ENCODE data around the gene POU3F3. TPM values are rescaled to one million over a fixed set of nuclear protein-coding genes. Genes with fewer than 3 reads are reported as not detected.

Gene POU3F3
- total RNA-seq, 2 donors from 2014 or later, result 1.4 to 2.0 TPM

DNA sequence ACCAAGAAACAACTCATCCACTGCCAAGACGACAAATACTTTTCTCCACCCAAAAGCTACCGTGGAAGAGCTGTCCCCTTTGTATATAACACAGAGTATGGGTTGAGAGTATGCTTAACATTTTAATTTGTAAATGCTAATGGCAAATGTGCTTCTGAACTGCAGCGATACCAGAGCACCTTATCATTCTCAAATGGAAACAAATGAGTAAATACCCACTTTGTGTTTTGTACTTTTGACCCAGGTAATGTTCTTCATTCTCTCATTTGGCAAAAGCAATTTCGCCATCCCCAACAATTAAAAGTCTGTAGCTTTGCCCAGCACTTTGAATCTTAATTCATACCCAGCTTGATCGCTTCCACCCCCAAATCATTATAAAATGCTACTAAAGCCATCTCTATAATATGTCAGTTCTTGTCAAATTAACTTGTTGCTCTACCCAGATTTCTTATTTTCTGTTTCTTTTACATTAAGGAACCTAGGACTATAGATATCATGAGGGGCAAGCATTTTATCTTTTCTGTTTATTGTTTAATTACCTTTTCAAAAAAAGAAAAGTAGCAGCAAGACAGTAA, 6.2 kb upstream of the POU3F3 start:
- Histone ChIP-seq H3K4me3 (no peak overlapping the region), H3K9me3 (no peaks in the 10 kb centered on the region), H3K4me1 (ENCODE audit: control insufficient read depth in 1 of 2, low read depth in 2 of 2) (peaks cover 6 to 43% of the 10 kb centered on the region in 2 donors), H3K27me3 (replicated peaks; ENCODE audit: insufficient read depth) (no peaks in the 10 kb centered on the region), H3K27ac (no peak overlapping the region), H3K36me3 (no peaks in the 10 kb centered on the region)
- TF ChIP-seq, protein P1, sequence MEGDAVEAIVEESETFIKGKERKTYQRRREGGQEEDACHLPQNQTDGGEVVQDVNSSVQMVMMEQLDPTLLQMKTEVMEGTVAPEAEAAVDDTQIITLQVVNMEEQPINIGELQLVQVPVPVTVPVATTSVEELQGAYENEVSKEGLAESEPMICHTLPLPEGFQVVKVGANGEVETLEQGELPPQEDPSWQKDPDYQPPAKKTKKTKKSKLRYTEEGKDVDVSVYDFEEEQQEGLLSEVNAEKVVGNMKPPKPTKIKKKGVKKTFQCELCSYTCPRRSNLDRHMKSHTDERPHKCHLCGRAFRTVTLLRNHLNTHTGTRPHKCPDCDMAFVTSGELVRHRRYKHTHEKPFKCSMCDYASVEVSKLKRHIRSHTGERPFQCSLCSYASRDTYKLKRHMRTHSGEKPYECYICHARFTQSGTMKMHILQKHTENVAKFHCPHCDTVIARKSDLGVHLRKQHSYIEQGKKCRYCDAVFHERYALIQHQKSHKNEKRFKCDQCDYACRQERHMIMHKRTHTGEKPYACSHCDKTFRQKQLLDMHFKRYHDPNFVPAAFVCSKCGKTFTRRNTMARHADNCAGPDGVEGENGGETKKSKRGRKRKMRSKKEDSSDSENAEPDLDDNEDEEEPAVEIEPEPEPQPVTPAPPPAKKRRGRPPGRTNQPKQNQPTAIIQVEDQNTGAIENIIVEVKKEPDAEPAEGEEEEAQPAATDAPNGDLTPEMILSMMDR (IDR thresholded peaks at IDR 0.05), result no peak
- DNase-seq (ENCODE audit: low spot score) (no peak), ATAC-seq (ENCODE audit: insufficient number of reproducible peaks, low FRiP score, low read depth) (no peak)

DNA sequence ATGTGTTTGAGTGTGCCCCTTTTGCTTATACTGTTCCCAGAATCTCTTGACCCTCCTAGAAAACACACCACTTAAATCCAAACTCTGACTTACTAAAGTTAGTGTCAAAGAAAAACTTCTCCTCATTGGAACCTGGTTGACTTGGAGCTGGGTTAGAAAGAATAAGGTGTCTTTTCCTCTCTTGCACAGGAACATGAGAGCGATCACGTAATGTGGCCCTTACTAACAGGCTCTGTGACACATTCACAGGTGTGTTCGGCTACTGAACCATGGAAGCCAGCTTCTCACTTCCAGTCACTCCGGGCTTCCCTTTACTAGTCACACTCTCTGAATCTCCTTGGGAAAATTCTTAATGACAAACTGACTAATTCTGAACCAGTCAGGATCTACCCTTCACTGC, 5.4 kb upstream of the POU3F3 start:
- DNase-seq (ENCODE audit: low spot score) (no peak), ATAC-seq (ENCODE audit: insufficient number of reproducible peaks, low FRiP score, low read depth) (no peak)
- Histone ChIP-seq H3K27me3 (replicated peaks; ENCODE audit: insufficient read depth) (no peaks in the 10 kb centered on the region), H3K36me3 (no peaks in the 10 kb centered on the region), H3K4me3 (no peak overlapping the region), H3K27ac (peak overlapping the region in 1 of 2 donors; percentile 19), H3K9me3 (no peaks in the 10 kb centered on the region), H3K4me1 (ENCODE audit: control insufficient read depth in 1 of 2, low read depth in 2 of 2) (peaks cover 6 to 38% of the 10 kb centered on the region in 2 donors)
- TF ChIP-seq, protein P1 (IDR thresholded peaks at IDR 0.05), result no peak

DNA sequence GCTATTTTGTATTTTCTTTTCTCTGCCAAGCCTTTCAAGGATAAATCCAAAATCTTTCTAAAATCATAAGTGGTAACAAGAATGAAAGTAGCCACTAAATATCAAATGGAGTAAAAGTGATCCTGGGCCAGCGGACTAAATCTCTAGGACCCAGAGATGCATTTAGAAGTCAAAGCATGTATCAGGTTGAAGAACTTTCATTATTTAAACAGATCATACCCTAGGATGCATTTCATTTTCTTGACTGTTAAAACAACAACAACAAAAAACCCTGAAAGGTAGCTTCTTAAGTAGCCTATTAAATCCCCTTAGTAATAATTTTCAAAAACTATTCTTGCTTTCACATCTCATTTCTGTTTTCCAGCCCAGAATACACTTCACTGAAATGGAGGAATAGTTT, 4.8 kb upstream of the POU3F3 start:
- no peaks in the 10 kb centered on the region for H3K36me3 ChIP-seq
- no peaks in the 10 kb centered on the region for H3K27me3 ChIP-seq (replicated peaks; ENCODE audit: insufficient read depth)
- H3K27ac ChIP-seq, result no peak overlapping the region
- TF ChIP-seq, protein P1 (IDR thresholded peaks at IDR 0.05), result no peak
- H3K9me3 ChIP-seq, result no peaks in the 10 kb centered on the region
- H3K4me1 ChIP-seq (ENCODE audit: control insufficient read depth in 1 of 2, low read depth in 2 of 2), result peaks cover 6 to 33% of the 10 kb centered on the region in 2 donors
- H3K4me3 ChIP-seq, result no peak overlapping the region
- DNase-seq (ENCODE audit: low spot score) (no peak), ATAC-seq (ENCODE audit: insufficient number of reproducible peaks, low FRiP score, low read depth) (no peak)

DNA sequence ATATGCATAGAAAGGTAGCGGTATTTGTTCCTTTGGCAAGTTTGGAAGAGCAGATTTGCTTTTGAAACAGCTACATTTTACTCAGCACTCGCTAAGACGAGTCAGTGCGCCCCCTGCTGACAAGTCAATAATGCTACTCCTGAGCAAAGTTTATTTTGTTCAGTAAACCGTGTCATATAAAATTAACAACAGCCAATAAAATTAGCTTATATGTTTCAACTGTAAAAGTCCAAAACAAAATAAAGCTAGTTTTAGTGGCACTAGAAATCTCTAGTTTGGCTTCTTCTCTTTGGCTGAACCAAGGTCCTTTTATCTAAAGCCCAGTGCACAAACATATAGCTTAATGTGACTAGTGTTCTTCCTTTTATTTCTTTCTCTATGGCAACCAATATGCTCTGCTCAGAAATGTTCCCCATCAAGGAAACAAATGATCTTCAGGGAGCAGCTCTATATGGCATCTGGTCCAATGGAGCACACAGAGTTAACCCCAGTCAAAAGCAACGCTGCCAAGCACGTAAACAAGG, 4.2 kb upstream of the POU3F3 start:
- H3K9me3 ChIP-seq, result no peaks in the 10 kb centered on the region
- no peak for ATAC-seq (ENCODE audit: insufficient number of reproducible peaks, low FRiP score, low read depth)
- peak overlapping the region in 1 of 2 donors; percentile 1 for H3K27ac ChIP-seq
- H3K4me1 ChIP-seq (ENCODE audit: control insufficient read depth in 1 of 2, low read depth in 2 of 2), result peaks cover 4 to 27% of the 10 kb centered on the region in 2 donors
- no peaks in the 10 kb centered on the region for H3K36me3 ChIP-seq
- H3K4me3 ChIP-seq, result no peak overlapping the region
- H3K27me3 ChIP-seq (replicated peaks; ENCODE audit: insufficient read depth), result no peaks in the 10 kb centered on the region
- TF ChIP-seq, protein P1 (IDR thresholded peaks at IDR 0.05), result peak; percentile 79
- no peak for DNase-seq (ENCODE audit: low spot score)

DNA sequence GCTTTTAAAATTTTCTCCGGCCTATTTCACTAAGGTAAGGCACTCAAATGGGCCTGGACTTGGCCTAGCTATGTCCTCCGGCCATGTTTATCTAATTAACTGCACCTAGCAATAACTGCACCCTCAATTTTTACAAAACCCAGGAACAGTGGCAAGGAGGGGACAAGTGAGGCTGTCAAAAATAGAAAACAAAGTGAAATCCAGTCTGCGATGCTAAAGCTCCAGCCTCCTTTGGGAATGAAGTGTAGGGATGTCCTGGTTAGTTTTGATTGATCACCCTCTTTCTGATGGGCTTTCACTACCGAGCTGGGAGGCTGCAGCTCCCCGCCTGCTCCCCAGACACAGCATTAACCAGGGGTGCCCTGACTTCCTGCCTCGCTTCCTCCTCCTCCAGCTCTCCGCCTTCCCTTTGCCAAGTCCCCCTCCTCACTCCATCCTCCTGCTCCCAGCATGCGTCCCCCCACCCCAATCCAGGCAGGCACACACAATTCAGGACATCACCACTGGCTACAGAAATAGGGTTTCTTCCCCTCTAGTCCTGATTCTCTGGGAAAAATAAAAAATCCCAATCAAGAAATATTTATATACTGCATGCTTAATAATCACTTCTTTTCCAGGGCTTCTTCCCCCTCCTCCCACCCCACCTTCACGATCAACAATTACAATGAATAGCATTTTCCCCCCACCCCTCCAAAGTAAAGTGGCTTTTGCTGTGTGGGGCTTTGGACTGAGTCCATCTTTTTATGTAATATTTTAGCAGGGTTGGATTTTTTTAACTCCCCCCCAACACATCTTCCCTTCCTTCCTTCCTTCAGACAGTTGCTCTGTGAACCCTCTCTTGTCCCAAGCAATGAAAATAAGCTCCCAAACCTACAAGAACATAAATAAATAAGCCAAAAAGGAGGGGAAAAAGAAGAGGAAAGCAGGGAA, 3.3 kb upstream of the POU3F3 start:
- Histone ChIP-seq H3K9me3 (no peaks in the 10 kb centered on the region), H3K4me1 (ENCODE audit: control insufficient read depth in 1 of 2, low read depth in 2 of 2) (peaks cover 0 to 25% of the 10 kb centered on the region in 2 donors), H3K27ac (peak overlapping the region in 1 of 2 donors; percentile 34), H3K4me3 (no peak overlapping the region), H3K36me3 (no peaks in the 10 kb centered on the region), H3K27me3 (replicated peaks; ENCODE audit: insufficient read depth) (no peaks in the 10 kb centered on the region)
- no peak for ATAC-seq (ENCODE audit: insufficient number of reproducible peaks, low FRiP score, low read depth)
- no peak for DNase-seq (ENCODE audit: low spot score)
- TF ChIP-seq, protein P1 (IDR thresholded peaks at IDR 0.05), result no peak
